ENCODE results near the gene MRPL54.

The MRPL54 gene

DNA sequence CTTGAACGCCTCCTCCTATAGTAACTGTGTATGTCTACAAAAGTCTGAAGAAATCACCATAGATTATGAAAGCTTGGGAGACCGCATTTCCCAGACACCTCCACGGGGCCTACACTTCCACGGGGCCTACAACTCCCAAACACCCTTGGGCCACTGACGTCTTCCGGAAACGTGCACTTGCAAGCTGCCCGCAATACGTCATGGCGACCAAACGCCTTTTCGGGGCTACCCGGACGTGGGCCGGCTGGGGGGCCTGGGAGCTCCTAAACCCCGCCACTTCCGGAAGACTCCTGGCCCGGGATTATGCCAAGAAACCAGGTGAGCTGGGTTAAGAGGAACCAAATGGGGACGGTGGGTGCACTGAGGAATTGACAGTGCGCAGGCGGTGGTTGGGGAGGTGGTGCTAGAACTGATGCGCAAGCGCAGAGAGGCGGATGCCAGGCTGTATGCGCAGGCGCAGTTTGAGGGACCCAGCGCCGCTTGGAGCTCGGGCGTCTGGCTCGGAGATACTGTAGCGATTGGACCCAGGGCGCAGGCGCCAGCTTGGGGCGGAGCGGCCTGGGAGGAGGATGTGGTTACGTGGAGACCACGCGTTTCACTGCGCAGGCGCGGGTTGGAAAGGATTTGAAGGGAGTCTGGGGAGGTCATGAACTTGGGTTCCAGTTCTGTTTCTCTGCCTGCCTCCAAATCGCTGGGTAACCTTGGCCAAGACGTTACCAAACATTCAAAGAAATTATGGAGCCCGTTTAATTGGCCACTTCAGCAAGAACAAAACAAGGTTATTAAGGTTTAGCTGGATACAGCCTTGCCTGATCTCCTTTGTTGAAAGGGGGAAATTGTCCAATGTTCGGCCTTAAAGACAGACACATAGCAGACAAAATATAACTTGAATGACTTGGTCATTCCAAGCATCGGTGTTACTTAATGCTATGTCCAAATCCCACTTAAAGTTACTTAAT is at the start of gene MRPL54:
Gene MRPL54 (plus strand): TSS at position 182 of the 959 bp plus-strand sequence. CDS start 19 bp downstream, at position 201.
- DNase-seq = peak; percentile 99

DNA sequence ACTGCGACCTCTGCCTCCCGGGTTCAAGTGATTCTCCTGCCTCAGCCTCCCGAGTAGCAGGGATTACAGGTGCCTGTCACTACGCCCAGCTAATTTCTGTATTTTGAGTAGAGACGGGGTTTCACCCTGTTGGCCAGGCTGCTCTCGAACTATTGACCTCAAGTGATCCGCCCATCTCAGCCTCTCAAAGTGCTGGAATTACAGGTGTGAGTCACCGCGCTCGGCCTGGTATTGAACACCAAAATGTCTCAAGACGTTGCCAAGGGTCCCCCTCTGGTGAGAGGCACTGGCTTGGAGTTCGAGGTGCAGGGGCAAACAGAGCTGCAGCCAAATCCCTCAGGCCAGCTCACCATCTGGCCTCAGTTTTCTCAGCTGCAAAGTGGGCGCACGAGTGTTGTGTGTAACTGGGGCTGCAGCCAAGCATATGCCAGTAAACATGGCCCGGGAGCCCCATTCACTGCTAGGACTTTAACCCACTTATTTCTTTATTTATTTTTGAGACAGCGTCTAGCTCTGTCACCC is 46.3 kb upstream of the MRPL54 start:
- no peak for DNase-seq

DNA sequence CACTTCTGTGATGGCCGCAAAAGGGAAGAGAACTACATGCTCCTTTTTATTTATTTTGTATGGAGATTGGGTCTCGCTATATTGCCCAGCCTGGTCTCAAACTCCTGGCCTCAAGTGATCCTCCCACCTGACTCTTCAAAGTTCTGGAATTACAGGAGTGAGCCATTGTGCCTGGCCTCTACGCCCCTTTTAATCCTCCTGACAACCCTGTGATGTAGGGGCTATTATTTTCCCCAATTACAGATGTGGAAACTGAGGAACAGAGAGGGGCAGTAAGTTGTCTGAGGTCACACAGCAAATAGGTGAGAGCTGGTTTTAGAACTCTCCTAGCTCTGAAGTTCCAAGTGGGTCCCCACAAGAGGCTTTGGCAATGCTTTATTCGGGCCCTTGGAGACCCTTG is 42.6 kb upstream of the MRPL54 start:
- DNase-seq = no peak

DNA sequence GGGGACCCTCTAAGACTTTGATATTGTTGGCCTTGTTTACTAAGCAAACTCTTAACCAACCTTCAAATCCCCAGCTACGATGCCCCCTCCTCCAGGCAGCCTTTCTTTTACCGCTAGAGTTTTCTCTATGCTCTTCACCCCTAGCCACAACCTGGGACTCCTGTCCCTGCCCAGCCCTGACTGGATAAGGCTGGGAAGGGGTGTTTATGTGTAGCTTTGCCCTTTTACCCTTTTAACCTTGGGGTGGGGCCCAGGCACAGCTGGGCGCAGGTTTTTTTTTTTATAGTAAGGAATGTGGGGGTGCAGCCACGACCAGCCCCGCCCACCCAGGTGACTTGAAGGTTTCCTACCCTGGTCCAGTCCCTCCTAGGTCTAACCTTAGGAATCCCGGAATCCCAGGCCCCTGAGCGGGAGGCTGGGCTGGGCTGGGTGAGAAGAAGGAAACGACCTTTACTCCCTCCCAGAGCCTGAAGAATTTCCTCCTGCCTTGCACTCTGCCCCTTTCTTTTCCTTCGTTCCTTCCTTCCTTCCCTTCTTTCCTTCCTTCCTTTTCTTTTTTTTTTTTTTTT is 42.0 kb upstream of the MRPL54 start:
- DNase-seq = no peak

DNA sequence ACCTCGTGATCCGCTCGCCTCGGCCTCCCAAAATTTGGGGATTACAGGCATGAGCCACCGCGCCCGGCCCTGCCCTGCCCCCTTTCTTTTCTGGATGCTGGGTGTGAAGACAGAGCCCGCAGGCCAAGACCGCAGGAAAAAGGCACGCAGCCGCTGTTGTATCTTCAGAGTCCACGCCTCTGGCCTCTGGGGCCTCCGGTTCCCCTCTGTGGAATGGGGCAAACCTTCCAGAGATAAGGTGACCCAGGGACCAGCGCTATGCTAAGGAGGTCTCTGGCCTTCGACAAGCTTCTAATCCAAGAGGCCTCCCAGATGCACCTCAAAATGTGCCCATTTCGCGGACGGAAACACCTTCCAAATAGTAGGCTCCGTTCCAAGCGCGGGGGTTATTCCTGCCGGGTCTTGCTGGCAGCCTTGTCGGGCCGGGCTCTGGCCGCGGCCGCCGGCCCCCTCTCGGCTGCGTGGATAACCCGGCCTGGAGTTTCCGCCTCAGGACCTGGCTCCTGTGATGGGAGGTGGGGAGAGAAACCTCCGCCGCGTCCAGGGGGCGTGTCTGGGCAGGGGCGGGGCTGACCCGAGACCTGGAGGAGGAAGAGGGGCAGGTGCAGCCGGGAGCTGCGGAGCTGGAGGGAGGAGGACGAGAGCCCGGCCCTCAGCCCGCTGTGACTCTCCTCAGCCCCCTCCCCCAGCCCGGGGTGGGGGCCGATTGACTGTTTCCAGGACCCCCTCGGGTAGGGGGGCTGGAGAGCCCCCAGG is 41.2 kb upstream of the MRPL54 start:
- no peak for DNase-seq

GRCh38 chr19:3721887-3722442 is 40.5 kb upstream of the MRPL54 start:
- DNase-seq = no peak

GRCh38 chr19:3722443-3723109 is 39.9 kb upstream of the MRPL54 start:
- DNase-seq = no peak

DNA sequence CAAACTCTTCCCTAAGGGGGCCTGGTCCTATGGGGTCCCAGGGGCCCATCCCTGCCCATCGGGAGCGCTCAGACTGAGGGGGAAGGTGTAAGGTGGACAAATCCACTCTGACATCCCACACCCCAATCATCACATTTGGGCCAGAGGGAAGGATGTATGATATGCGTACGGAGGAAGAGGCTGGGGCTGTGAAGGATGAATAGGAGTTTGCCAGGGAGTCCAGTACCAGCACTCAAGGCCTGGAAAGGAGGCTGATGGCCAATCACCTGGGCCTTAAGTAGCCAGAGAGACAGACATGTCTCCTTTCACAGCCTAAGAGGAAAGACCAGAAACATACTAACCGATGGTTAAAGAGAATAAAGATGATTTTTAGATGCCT is 39.4 kb upstream of the MRPL54 start:
- DNase-seq = no peak

GRCh38 chr19:3723883-3724282 is 38.6 kb upstream of the MRPL54 start:
- DNase-seq = no peak

- no peak for DNase-seq
Measured at GRCh38 chr19:3725121-3725520, 37.4 kb upstream of the MRPL54 start.

GRCh38 chr19:3725640-3726310 is 36.7 kb upstream of the MRPL54 start:
- DNase-seq = no peak

DNA sequence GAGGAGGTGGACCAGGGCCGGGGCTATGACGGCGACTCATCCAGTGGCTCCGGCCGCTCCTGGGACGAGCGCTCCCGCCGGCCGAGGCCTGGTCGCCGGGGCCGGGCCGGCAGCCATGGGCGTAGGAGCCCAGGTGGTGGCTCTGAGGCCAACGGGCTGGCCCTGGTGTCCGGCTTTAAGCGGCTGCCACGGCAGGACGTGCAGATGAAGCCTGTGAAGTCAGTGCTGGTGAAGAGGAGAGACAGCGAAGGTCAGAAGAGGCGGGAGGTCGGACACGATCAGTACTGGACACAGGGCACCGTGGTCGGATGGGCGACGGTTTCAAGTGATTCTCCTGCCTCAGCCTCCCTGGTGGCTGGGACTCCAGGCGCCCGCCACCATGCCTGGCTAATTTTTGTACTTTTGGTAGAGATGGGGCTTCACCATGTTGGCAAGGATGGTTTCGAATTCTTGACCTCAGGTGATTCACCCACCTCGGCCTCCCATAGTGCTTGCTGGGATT is 32.0 kb upstream of the MRPL54 start:
- DNase-seq = no peak

DNA sequence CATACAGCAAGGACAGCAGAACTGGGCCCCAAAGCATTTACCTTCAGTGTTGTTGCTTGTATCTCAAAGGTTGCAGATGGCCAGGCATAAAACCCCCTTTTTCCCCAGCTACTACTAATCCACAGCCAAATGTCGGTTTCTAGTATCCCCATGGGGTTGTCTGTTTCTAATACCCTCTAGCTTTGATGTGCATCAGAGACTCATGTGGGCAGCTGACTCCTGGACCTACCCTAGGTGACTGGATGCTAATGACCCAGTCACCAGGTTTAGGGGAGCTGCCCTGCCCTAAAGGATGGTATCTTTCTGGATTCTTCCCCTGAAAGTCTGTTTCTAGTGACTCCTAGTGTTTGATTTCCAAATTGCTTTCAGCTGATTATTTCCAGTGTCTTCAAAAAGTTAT is 30.4 kb upstream of the MRPL54 start:
- DNase-seq = no peak

GRCh38 chr19:3733549-3734309 is 28.8 kb upstream of the MRPL54 start:
- no peak for DNase-seq

DNA sequence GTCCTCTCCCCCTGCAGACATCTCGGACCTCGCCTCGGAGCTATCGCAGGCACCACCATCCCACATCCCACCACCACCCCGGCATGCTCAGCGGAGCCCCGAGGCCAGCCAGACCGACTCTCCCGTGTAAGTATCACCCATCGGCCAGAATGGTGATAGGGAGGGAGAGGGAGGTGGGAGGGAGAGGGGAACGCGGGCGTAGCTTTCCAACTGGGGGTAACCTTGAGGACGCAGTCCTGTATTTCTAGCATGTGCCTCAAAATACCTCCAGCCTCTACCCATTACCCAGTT is 28.2 kb upstream of the MRPL54 start:
- DNase-seq = no peak

DNA sequence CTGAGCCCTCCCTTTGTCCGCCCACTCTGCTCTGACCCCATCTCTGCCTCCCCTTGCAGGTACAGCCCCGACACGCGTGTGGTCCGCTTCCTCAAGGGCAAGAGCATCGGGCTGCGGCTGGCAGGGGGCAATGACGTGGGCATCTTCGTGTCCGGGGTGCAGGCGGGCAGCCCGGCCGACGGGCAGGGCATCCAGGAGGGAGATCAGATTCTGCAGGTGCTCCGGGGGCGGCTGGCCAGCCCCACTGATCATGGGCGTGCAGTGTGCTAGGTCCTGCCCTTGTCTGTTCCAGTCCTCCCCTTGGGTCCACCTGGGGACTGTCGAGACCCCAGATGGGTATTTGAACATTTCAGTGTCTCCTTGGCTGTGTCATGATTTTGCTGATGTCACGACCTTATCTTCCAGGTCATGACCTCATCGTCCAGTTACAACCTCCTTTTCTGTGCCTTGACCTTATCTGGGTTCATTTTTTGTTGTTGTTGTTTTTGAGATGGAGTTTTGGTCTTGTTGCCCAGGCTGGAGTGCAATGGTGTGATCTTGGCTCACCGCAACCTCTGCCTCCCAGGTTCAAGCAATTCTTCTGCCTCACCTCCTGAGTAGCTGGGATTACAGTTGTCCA is 26.3 kb upstream of the MRPL54 start:
- no peak for DNase-seq

- DNase-seq = no peak
Measured at GRCh38 chr19:3737487-3738205, 24.8 kb upstream of the MRPL54 start.

DNA sequence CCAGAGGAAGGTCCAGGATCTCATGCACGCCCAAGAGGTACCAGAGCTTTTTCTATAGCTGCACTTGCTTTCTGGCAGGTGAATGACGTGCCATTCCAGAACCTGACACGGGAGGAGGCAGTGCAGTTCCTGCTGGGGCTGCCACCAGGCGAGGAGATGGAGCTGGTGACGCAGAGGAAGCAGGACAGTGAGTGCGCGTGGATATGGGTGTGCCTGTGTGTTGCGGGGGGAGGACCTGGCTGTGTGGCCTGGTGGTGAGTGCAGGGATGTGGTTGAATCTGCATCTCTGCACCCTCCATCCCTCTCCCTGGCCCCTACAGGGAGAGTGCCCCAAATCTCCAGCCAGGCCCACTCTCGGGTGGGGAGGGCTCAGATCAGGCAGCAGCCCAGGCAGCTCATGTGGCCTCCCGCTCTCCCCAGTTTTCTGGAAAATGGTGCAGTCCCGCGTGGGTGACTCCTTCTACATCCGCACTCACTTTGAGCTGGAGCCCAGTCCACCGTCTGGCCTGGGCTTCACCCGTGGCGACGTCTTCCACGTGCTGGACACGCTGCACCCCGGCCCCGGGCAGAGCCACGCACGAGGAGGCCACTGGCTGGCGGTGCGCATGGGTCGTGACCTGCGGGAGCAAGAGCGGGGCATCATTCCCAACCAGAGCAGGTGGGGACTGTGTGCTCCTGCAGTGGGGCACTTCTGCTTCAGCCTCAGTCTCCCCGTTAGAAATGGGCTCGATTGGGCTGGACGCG is 23.8 kb upstream of the MRPL54 start:
- no peak for DNase-seq

GRCh38 chr19:3740431-3740830 is 22.1 kb upstream of the MRPL54 start:
- DNase-seq = no peak

Measured in NK-92 treated with Interleukin-12 subunit alpha and Interleukin-12 subunit beta, amount 100 ng/mL, for 24 hours (cell line).